Gastroesophageal sphincter (tissue), 3 donors: ENCODE measurements around the gene C19orf53.

Experiments used
- EP300 ChIP-seq: sonication (generic); formaldehyde crosslinking; IDR thresholded peaks from one replicate; pipeline ENCODE4 v1.6.1; 2017; ENCODE audit warnings: antibody characterized with exemption, mild to moderate bottlenecking
- POLR2AphosphoS5 ChIP-seq: sonication (generic); formaldehyde crosslinking; IDR thresholded peaks from one replicate; pipeline ENCODE4 v1.6.1; 2017; ENCODE audit warnings: antibody characterized with exemption
- TF ChIP-seq, protein P1 (sequence below), 4 experiments: fragments of 200-600 bp in 2 of 4; fragments of 450-650 bp in 2 of 4; sonication (generic) in 1 of 4; IDR thresholded peaks; one replicate each; pipeline ENCODE4 v1.5.1; 2017 to 2019; ENCODE audit warnings: antibody characterized with exemption in 4 of 4, mild to moderate bottlenecking in 2 of 4, moderate library complexity in 2 of 4

DNA sequence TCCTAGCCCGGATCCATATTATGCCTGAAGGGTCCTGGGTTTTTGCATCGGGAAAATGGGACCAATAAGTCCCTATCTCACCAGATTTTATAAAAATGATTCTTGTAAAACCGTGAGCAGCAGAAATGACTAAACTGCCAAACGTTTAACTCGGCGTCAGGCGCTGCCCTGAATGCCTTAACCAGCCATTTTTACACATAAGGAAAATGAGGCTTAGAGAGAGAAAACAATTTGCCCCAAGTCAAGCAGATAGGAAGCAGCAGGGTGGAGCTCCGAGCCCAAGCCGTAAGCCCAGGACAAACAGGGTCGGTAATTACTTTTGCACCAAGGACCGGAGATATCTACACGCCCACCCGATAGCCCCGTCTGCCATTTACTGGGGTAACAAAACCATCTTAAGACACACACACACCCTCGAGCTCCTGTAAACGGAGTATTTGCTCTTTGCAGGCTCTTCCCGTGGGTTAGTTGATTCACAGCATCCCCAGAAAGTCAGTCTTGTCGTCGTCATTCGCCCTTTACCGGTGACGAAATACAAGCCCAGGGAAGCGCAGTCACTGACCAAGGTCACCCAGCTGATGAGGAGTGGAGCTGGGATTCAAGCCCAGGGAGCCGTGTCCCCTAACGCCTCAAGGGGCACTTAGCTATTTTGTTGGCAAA, 26.0 kb upstream of the C19orf53 start:
- TF ChIP-seq EP300 (no peak), POLR2AphosphoS5 (no peak)
- TF ChIP-seq, protein P1, sequence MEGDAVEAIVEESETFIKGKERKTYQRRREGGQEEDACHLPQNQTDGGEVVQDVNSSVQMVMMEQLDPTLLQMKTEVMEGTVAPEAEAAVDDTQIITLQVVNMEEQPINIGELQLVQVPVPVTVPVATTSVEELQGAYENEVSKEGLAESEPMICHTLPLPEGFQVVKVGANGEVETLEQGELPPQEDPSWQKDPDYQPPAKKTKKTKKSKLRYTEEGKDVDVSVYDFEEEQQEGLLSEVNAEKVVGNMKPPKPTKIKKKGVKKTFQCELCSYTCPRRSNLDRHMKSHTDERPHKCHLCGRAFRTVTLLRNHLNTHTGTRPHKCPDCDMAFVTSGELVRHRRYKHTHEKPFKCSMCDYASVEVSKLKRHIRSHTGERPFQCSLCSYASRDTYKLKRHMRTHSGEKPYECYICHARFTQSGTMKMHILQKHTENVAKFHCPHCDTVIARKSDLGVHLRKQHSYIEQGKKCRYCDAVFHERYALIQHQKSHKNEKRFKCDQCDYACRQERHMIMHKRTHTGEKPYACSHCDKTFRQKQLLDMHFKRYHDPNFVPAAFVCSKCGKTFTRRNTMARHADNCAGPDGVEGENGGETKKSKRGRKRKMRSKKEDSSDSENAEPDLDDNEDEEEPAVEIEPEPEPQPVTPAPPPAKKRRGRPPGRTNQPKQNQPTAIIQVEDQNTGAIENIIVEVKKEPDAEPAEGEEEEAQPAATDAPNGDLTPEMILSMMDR (IDR thresholded peaks at IDR 0.05), result no peak
